ENCODE data around the gene SDCBP2.

SDCBP2 gene

GRCh38 chr20:1320016-1320415 lies 8.9 kb downstream of the SDCBP2 start:
- Histone ChIP-seq H3K27ac (no peak overlapping the region), H3K27me3 (no peaks in the 10 kb centered on the region), H3K36me3 (no peaks in the 10 kb centered on the region), H3K4me3 (no peak overlapping the region), H3K9me3 (no peaks in the 10 kb centered on the region), H3K4me1 (peaks cover 0 to 6% (median 3%) of the 10 kb centered on the region in 4 donors)
- no peak for TF ChIP-seq CTCF (IDR thresholded peaks at IDR 0.05)
- DNase-seq, result no peak
- intact Hi-C loops (cut with DNase I; ENCODE audit: low total_unique reads), result loop anchor here (5.0 kb wide), 1 partner anchor 72 kb away; the partner anchor contains the start of gene FKBP1A

GRCh38 chr20:1319462-1319861 lies 9.5 kb downstream of the SDCBP2 start:
- no peak for DNase-seq
- Histone ChIP-seq H3K27me3 (no peaks in the 10 kb centered on the region), H3K9me3 (no peaks in the 10 kb centered on the region), H3K36me3 (no peaks in the 10 kb centered on the region), H3K4me1 (peaks cover 0 to under 1% (median under 1%) of the 10 kb centered on the region in 4 donors), H3K4me3 (no peak overlapping the region), H3K27ac (no peak overlapping the region)
- intact Hi-C loops (cut with DNase I; ENCODE audit: low total_unique reads), result no loop called here
- TF ChIP-seq CTCF (IDR thresholded peaks at IDR 0.05), result no peak

- no peak for DNase-seq
- Histone ChIP-seq H3K36me3 (no peaks in the 10 kb centered on the region), H3K27ac (no peak overlapping the region), H3K4me1 (peaks cover 0 to under 1% (median 0%) of the 10 kb centered on the region in 4 donors), H3K4me3 (no peak overlapping the region), H3K27me3 (no peaks in the 10 kb centered on the region), H3K9me3 (no peaks in the 10 kb centered on the region)
- intact Hi-C loops (cut with DNase I; ENCODE audit: low total_unique reads), result no loop called here
- TF ChIP-seq CTCF (IDR thresholded peaks at IDR 0.05), result no peak
Observed at GRCh38 chr20:1319051-1319450, 9.9 kb downstream of the SDCBP2 start.

- no peak for TF ChIP-seq CTCF (IDR thresholded peaks at IDR 0.05)
- Histone ChIP-seq H3K4me1 (peaks cover 0 to 11% (median 7%) of the 10 kb centered on the region in 4 donors), H3K36me3 (no peaks in the 10 kb centered on the region), H3K27me3 (no peaks in the 10 kb centered on the region), H3K27ac (no peak overlapping the region), H3K9me3 (no peaks in the 10 kb centered on the region), H3K4me3 (no peak overlapping the region)
- DNase-seq, result no peak
- intact Hi-C loops (cut with DNase I; ENCODE audit: low total_unique reads), result no loop called here
Observed at GRCh38 chr20:1317545-1318255, 11.2 kb downstream of the SDCBP2 start.

GRCh38 chr20:1315804-1316203 lies 13.1 kb downstream of the SDCBP2 start:
- no peaks in the 10 kb centered on the region for H3K9me3 ChIP-seq
- no peak for DNase-seq
- no peak overlapping the region for H3K27ac ChIP-seq
- TF ChIP-seq CTCF (IDR thresholded peaks at IDR 0.05), result no peak
- peaks cover 0 to 11% (median 7%) of the 10 kb centered on the region in 4 donors for H3K4me1 ChIP-seq
- no peak overlapping the region for H3K4me3 ChIP-seq
- intact Hi-C loops (cut with DNase I; ENCODE audit: low total_unique reads), result no loop called here
- no peaks in the 10 kb centered on the region for H3K27me3 ChIP-seq
- H3K36me3 ChIP-seq, result no peaks in the 10 kb centered on the region

Data from tibial artery (tissue), 4 donors.